Hepatocyte (in vitro differentiated cells): ENCODE data around the gene RAPGEF6. TPM values are rescaled to one million over a fixed set of nuclear protein-coding genes. Genes with fewer than 3 reads are reported as not detected.

Experiments used
- DNase-seq: peaks from one replicate; pipeline ENCODE4 v3.0.0-alpha.2; 2016; ENCODE audit warnings: low spot score
- H2AFZ ChIP-seq: fragments of 200-600 bp; sonication (generic); 2 replicates; pipeline ENCODE4 v1.6.0; 2016; ENCODE audit warnings: antibody characterized with exemption, mild to moderate bottlenecking
- H3K27ac ChIP-seq: fragments of 200-600 bp; sonication (generic); 2 replicates; pipeline ENCODE4 v1.5.1; 2016; ENCODE audit warnings: mild to moderate bottlenecking
- H3K27me3 ChIP-seq: fragments of 200-600 bp; sonication (generic); 2 replicates; pipeline ENCODE4 v1.6.1; 2016
- H3K36me3 ChIP-seq: fragments of 200-600 bp; sonication (generic); replicated peaks from 2 replicates; pipeline ENCODE4 v1.5.1; 2016; ENCODE audit warnings: low read depth; ENCODE audit not compliant: insufficient read depth
- H3K4me1 ChIP-seq: fragments of 200-600 bp; sonication (generic); 2 replicates; pipeline ENCODE4 v1.5.1; 2016; ENCODE audit warnings: mild to moderate bottlenecking, moderate library complexity; ENCODE audit not compliant: insufficient read depth
- H3K4me2 ChIP-seq: fragments of 200-600 bp; sonication (generic); 2 replicates; pipeline ENCODE4 v1.6.0; 2016
- H3K4me3 ChIP-seq: fragments of 200-600 bp; sonication (generic); 2 replicates; pipeline ENCODE4 v1.5.1; 2016; ENCODE audit warnings: mild to moderate bottlenecking
- H3K79me2 ChIP-seq: fragments of 200-600 bp; sonication (generic); 2 replicates; pipeline ENCODE4 v1.6.0; 2017; ENCODE audit warnings: mild to moderate bottlenecking
- H3K9me2 ChIP-seq: fragments of 200-600 bp; sonication (generic); replicated peaks from 2 replicates; pipeline ENCODE4 v1.6.0; 2017; ENCODE audit warnings: mild to moderate bottlenecking; ENCODE audit not compliant: insufficient read depth
- H3K9me3 ChIP-seq: fragments of 200-600 bp; sonication (generic); 2 replicates; pipeline ENCODE4 v1.5.1; 2016; ENCODE audit warnings: low read depth, mild to moderate bottlenecking
- H4K20me1 ChIP-seq: fragments of 200-600 bp; sonication (generic); 2 replicates; pipeline ENCODE4 v1.6.0; 2016; ENCODE audit warnings: mild to moderate bottlenecking; ENCODE audit not compliant: insufficient read depth, poor library complexity, severe bottlenecking
- CTCF ChIP-seq: fragments of 200-600 bp; sonication (generic); IDR thresholded peaks from 2 replicates; pipeline ENCODE4 v1.5.1; 2016; ENCODE audit warnings: antibody characterized with exemption, mild to moderate bottlenecking; ENCODE audit not compliant: poor library complexity
- EZH2 ChIP-seq: fragments of 200-600 bp; sonication (generic); IDR thresholded peaks from 2 replicates; pipeline ENCODE4 v1.6.1; 2016; ENCODE audit warnings: antibody characterized with exemption, mild to moderate bottlenecking, borderline replicate concordance
- EZH2phosphoT487 ChIP-seq: fragments of 200-600 bp; sonication (generic); IDR thresholded peaks from one replicate; pipeline ENCODE4 v1.6.1; 2018; ENCODE audit warnings: antibody characterized with exemption, mild to moderate bottlenecking, low read depth, moderate library complexity; ENCODE audit not compliant: unreplicated experiment, severe bottlenecking
- WGBS: methylation state at CpG from one replicate; pipeline ENCODE4 v1.1.6; 2016; ENCODE audit warnings: low lambda C conversion rate; ENCODE audit errors: missing lambda C conversion rate; 5-methylcytosine and 5-hydroxymethylcytosine counted together
- polyA plus RNA-seq: library from polyadenylated mRNA; unstranded; fragments of >200 nt; fragmentation: Nextera tagmentation; extraction: Ambion mirVana; gene quantifications from 2 replicates; pipeline ENCODE4 v1.2.1, GENCODE V29; 2016
- total RNA-seq: library from RNA; depleted of rRNA; stranded (reverse); fragments of >200 nt; gene quantifications from 2 replicates; pipeline ENCODE4 v1.2.3, GENCODE V29; 2014

The RAPGEF6 gene
- total and polyA plus RNA-seq, 2 experiments from 2014 or later: 4.7 to 13.3 TPM

GRCh38 chr5:131659290-131659689 is 24.3 kb upstream of the RAPGEF6 start:
- Histone ChIP-seq H3K9me2 (no peaks in the 10 kb centered on the region), H3K27me3 (no peaks in the 10 kb centered on the region), H3K36me3 (peaks cover 3% of the 10 kb centered on the region), H4K20me1 (no peaks in the 10 kb centered on the region), H3K79me2 (peaks cover 14% of the 10 kb centered on the region), H3K4me1 (no peaks in the 10 kb centered on the region), H2AFZ (no peak overlapping the region), H3K9me3 (no peaks in the 10 kb centered on the region), H3K4me3 (no peak overlapping the region), H3K4me2 (no peak overlapping the region), H3K27ac (no peak overlapping the region)
- no peak for TF ChIP-seq EZH2
- no peak for TF ChIP-seq EZH2phosphoT487
- no peak for TF ChIP-seq CTCF
- no peak for DNase-seq
- WGBS: 96% methylated on average over 13 of the region's 13 CpGs

GRCh38 chr5:131654776-131655175 is 19.7 kb upstream of the RAPGEF6 start:
- no peaks in the 10 kb centered on the region for H3K9me3 ChIP-seq
- H3K79me2 ChIP-seq: peaks cover 19% of the 10 kb centered on the region
- no peak for DNase-seq
- H3K36me3 ChIP-seq: peaks cover 3% of the 10 kb centered on the region
- H3K27ac ChIP-seq: no peak overlapping the region
- no peak overlapping the region for H3K4me3 ChIP-seq
- H3K27me3 ChIP-seq: no peaks in the 10 kb centered on the region
- H3K4me1 ChIP-seq: no peaks in the 10 kb centered on the region
- no peaks in the 10 kb centered on the region for H3K9me2 ChIP-seq
- TF ChIP-seq EZH2phosphoT487 (no peak), CTCF (no peak), EZH2 (no peak)
- no peak overlapping the region for H3K4me2 ChIP-seq
- 90% methylated on average over 2 of the region's 2 CpGs for WGBS
- H2AFZ ChIP-seq: no peak overlapping the region
- no peaks in the 10 kb centered on the region for H4K20me1 ChIP-seq

GRCh38 chr5:131654309-131654708 is 19.3 kb upstream of the RAPGEF6 start:
- H3K4me1 ChIP-seq: no peaks in the 10 kb centered on the region
- H3K9me3 ChIP-seq: no peaks in the 10 kb centered on the region
- no peak overlapping the region for H3K4me3 ChIP-seq
- H3K36me3 ChIP-seq: peaks cover 3% of the 10 kb centered on the region
- WGBS: 68% methylated on average over 2 of the region's 2 CpGs
- no peak overlapping the region for H2AFZ ChIP-seq
- no peak overlapping the region for H3K27ac ChIP-seq
- no peaks in the 10 kb centered on the region for H3K9me2 ChIP-seq
- H3K27me3 ChIP-seq: no peaks in the 10 kb centered on the region
- H4K20me1 ChIP-seq: no peaks in the 10 kb centered on the region
- TF ChIP-seq CTCF: no peak
- no peak for TF ChIP-seq EZH2
- TF ChIP-seq EZH2phosphoT487: no peak
- no peak for DNase-seq
- H3K4me2 ChIP-seq: no peak overlapping the region
- peaks cover 19% of the 10 kb centered on the region for H3K79me2 ChIP-seq

GRCh38 chr5:131649161-131649560 is 14.1 kb upstream of the RAPGEF6 start:
- no peak for DNase-seq
- 98% methylated on average over 3 of the region's 3 CpGs for WGBS
- Histone ChIP-seq H3K4me2 (no peak overlapping the region), H2AFZ (no peak overlapping the region), H3K4me3 (no peak overlapping the region), H3K27me3 (no peaks in the 10 kb centered on the region), H3K36me3 (no peaks in the 10 kb centered on the region), H3K4me1 (no peaks in the 10 kb centered on the region), H3K27ac (no peak overlapping the region), H4K20me1 (no peaks in the 10 kb centered on the region), H3K9me3 (no peaks in the 10 kb centered on the region), H3K79me2 (peaks cover 4% of the 10 kb centered on the region), H3K9me2 (no peaks in the 10 kb centered on the region)
- TF ChIP-seq EZH2phosphoT487 (no peak), EZH2 (no peak), CTCF (no peak)
